HEK293 (cell line): Measurements from ENCODE around the gene SIK3.

Source experiments
- CTCF ChIA-PET: fragments of 350-600 bp; formaldehyde crosslinking; extraction: SDS; loops from one replicate; lab custom pipeline; 2021; ENCODE audit warnings: antibody characterized with exemption; lab: Yijun Ruan, JAX
- POLR2A ChIA-PET: fragments of 300-600 bp; formaldehyde crosslinking; extraction: SDS; loops from one replicate; lab custom pipeline; 2020; ENCODE audit warnings: antibody characterized with exemption, inconsistent platforms; lab: Yijun Ruan, JAX
- H3K27ac ChIP-seq: fragments of 200-500 bp; sonication (Bioruptor generic); 2 replicates; pipeline ENCODE4 v1.5.1; 2014; ENCODE audit warnings: low read depth, low read length, control low read depth, inconsistent platforms; ENCODE audit errors: extremely low read depth
- H3K36me3 ChIP-seq, 2 experiments: fragments of 200-500 bp in 1 of 2; sonication (Bioruptor generic) in 1 of 2; 1 replicate in 1 of 2; 2 replicates in 1 of 2; pipeline ENCODE4 v1.5.1; 2014 to 2017; ENCODE audit warnings: inconsistent platforms in 2 of 2, low read length in 2 of 2; ENCODE audit not compliant: control insufficient read depth in 2 of 2, insufficient read depth in 1 of 2
- H3K4me1 ChIP-seq: fragments of 200-500 bp; sonication (Bioruptor generic); 2 replicates; pipeline ENCODE4 v1.5.1; 2014; ENCODE audit warnings: mild to moderate bottlenecking, low read length, inconsistent platforms; ENCODE audit not compliant: control insufficient read depth, insufficient read depth
- H3K4me3 ChIP-seq: 2 replicates; pipeline ENCODE4 v1.5.1; 2011; ENCODE audit warnings: low read depth, mild to moderate bottlenecking, control low read depth, low read length, moderate library complexity
- H3K9me3 ChIP-seq: fragments of 200-500 bp; sonication (Bioruptor generic); 2 replicates; pipeline ENCODE4 v1.5.1; 2014; ENCODE audit warnings: low read depth, low read length, inconsistent platforms; ENCODE audit not compliant: control insufficient read depth, insufficient read depth
- FEZF1 ChIP-seq: fragments of 450-650 bp; formaldehyde crosslinking; IDR thresholded peaks from 2 replicates; pipeline ENCODE4 v1.5.1; 2016; ENCODE audit warnings: missing biosample characterization, missing genetic modification characterization
- GFI1B ChIP-seq: fragments of 450-650 bp; formaldehyde crosslinking; IDR thresholded peaks from 2 replicates; pipeline ENCODE4 v1.5.1; 2016; ENCODE audit warnings: missing biosample characterization, missing genetic modification characterization
- KLF16 ChIP-seq: fragments of 450-650 bp; formaldehyde crosslinking; IDR thresholded peaks from 2 replicates; pipeline ENCODE4 v1.5.1; 2017; ENCODE audit warnings: missing biosample characterization, missing genetic modification characterization
- MYNN ChIP-seq: fragments of 450-650 bp; formaldehyde crosslinking; IDR thresholded peaks from 2 replicates; pipeline ENCODE4 v1.5.1; 2016; ENCODE audit warnings: missing biosample characterization, missing genetic modification characterization, borderline replicate concordance
- RBAK ChIP-seq: fragments of 450-650 bp; formaldehyde crosslinking; IDR thresholded peaks from 2 replicates; pipeline ENCODE4 v1.5.1; 2016; ENCODE audit warnings: missing biosample characterization, missing genetic modification characterization
- REST ChIP-seq: fragments of 450-650 bp; formaldehyde crosslinking; IDR thresholded peaks from 2 replicates; pipeline ENCODE4 v1.5.1; 2016; ENCODE audit warnings: missing biosample characterization, missing genetic modification characterization
- SP7 ChIP-seq: fragments of 450-650 bp; formaldehyde crosslinking; IDR thresholded peaks from 2 replicates; pipeline ENCODE4 v1.5.1; 2016; ENCODE audit warnings: missing biosample characterization, missing genetic modification characterization
- ZIC2 ChIP-seq: fragments of 450-650 bp; formaldehyde crosslinking; IDR thresholded peaks from 2 replicates; pipeline ENCODE4 v1.5.1; 2016; ENCODE audit warnings: missing biosample characterization, missing genetic modification characterization
- ZNF133 ChIP-seq: fragments of 450-650 bp; formaldehyde crosslinking; IDR thresholded peaks from 2 replicates; pipeline ENCODE4 v1.5.1; 2016; ENCODE audit warnings: missing biosample characterization, missing genetic modification characterization
- ZNF140 ChIP-seq: fragments of 450-650 bp; formaldehyde crosslinking; IDR thresholded peaks from 2 replicates; pipeline ENCODE4 v1.5.1; 2016; ENCODE audit warnings: missing biosample characterization, missing genetic modification characterization
- ZNF174 ChIP-seq: fragments of 450-650 bp; formaldehyde crosslinking; IDR thresholded peaks from 2 replicates; pipeline ENCODE4 v1.5.0; 2017; ENCODE audit warnings: missing biosample characterization, mild to moderate bottlenecking, missing genetic modification characterization
- ZNF529 ChIP-seq: fragments of 450-650 bp; formaldehyde crosslinking; IDR thresholded peaks from 2 replicates; pipeline ENCODE4 v1.5.1; 2017; ENCODE audit warnings: missing genetic modification characterization, missing biosample characterization; ENCODE audit not compliant: insufficient replicate concordance
- ZNF530 ChIP-seq: fragments of 450-650 bp; formaldehyde crosslinking; IDR thresholded peaks from 2 replicates; pipeline ENCODE4 v1.5.1; 2016; ENCODE audit warnings: low read depth, missing biosample characterization, missing genetic modification characterization
- ZNF549 ChIP-seq: fragments of 450-650 bp; IDR thresholded peaks from 2 replicates; pipeline ENCODE4 v1.5.1; 2018; ENCODE audit warnings: missing biosample characterization, missing genetic modification characterization, mild to moderate bottlenecking, inconsistent platforms, moderate library complexity
- ZNF768 ChIP-seq: fragments of 450-650 bp; formaldehyde crosslinking; IDR thresholded peaks from 2 replicates; pipeline ENCODE4 v1.5.1; 2018; ENCODE audit warnings: missing biosample characterization, mild to moderate bottlenecking, missing genetic modification characterization
- ZNF837 ChIP-seq: fragments of 450-650 bp; formaldehyde crosslinking; IDR thresholded peaks from 2 replicates; pipeline ENCODE4 v1.5.1; 2016; ENCODE audit warnings: missing biosample characterization, missing genetic modification characterization
- TF ChIP-seq, protein P1 (sequence below): fragments of 450-650 bp; formaldehyde crosslinking; conservative IDR thresholded peaks from 2 replicates; pipeline ENCODE4 v1.5.1; 2016; ENCODE audit warnings: low read depth, missing biosample characterization, missing genetic modification characterization
- TF ChIP-seq, protein P2 (sequence below): fragments of 450-650 bp; formaldehyde crosslinking; IDR thresholded peaks from 2 replicates; pipeline ENCODE4 v1.5.1; 2017; ENCODE audit warnings: missing biosample characterization, missing genetic modification characterization
- TF ChIP-seq, protein P3 (sequence below): fragments of 450-650 bp; formaldehyde crosslinking; IDR thresholded peaks from 2 replicates; pipeline ENCODE4 v1.5.1; 2016; ENCODE audit warnings: missing biosample characterization, missing genetic modification characterization

SIK3 gene

DNA sequence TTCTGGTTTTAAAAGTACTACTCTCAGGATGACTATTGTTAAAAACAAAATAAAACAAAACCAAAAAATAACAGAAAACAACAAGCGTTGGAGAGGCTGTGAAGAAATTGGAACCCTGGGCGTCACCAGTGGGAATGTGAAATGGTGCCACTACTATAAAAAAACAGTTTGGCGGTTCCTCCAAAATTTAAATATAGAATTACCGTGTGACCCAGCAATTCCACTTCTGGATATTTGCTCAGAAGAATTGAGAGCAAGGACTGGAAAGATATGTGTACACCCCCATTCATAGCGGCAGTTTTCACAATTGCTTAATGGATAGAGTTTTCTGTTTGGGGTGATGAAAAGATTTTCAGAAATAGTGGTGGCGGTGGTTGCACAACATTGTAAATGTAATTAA, 283.7 kb downstream of the SIK3 start:
- ChIA-PET CTCF (interaction anchor here (2.4 kb wide), 1 partner anchor 21 kb away, joined by 19 read pairs; no protein-coding TSS in a partner anchor), POLR2A (no interaction called here)
- Histone ChIP-seq H3K9me3 (no peaks in the 10 kb centered on the region), H3K4me1 (no peaks in the 10 kb centered on the region), H3K4me3 (no peak overlapping the region), H3K27ac (no peak overlapping the region), H3K36me3 (no peaks in the 10 kb centered on the region)
- TF ChIP-seq KLF16 (no peak), ZNF549 (tag by site-specific recombination) (no peak)

- ChIA-PET POLR2A (interaction anchor here (0.6 kb wide), 1 partner anchor 104 kb away, joined by 3 read pairs; no protein-coding TSS in a partner anchor), CTCF (interaction anchor here (1.7 to 2.4 kb wide), 3 partner anchors 20 to 23 kb away, joined by 4 to 19 read pairs (median 15); no protein-coding TSS in a partner anchor)
- no peak overlapping the region for H3K27ac ChIP-seq
- no peaks in the 10 kb centered on the region for H3K9me3 ChIP-seq
- no peaks in the 10 kb centered on the region for H3K36me3 ChIP-seq
- TF ChIP-seq ZNF140 (no peak), ZNF133 (no peak), RBAK (tag by site-specific recombination) (no peak), ZNF837 (tag by site-specific recombination) (no peak), ZIC2 (tag by site-specific recombination) (peak; percentile 55), FEZF1 (tag by site-specific recombination) (no peak)
- TF ChIP-seq, protein P1, sequence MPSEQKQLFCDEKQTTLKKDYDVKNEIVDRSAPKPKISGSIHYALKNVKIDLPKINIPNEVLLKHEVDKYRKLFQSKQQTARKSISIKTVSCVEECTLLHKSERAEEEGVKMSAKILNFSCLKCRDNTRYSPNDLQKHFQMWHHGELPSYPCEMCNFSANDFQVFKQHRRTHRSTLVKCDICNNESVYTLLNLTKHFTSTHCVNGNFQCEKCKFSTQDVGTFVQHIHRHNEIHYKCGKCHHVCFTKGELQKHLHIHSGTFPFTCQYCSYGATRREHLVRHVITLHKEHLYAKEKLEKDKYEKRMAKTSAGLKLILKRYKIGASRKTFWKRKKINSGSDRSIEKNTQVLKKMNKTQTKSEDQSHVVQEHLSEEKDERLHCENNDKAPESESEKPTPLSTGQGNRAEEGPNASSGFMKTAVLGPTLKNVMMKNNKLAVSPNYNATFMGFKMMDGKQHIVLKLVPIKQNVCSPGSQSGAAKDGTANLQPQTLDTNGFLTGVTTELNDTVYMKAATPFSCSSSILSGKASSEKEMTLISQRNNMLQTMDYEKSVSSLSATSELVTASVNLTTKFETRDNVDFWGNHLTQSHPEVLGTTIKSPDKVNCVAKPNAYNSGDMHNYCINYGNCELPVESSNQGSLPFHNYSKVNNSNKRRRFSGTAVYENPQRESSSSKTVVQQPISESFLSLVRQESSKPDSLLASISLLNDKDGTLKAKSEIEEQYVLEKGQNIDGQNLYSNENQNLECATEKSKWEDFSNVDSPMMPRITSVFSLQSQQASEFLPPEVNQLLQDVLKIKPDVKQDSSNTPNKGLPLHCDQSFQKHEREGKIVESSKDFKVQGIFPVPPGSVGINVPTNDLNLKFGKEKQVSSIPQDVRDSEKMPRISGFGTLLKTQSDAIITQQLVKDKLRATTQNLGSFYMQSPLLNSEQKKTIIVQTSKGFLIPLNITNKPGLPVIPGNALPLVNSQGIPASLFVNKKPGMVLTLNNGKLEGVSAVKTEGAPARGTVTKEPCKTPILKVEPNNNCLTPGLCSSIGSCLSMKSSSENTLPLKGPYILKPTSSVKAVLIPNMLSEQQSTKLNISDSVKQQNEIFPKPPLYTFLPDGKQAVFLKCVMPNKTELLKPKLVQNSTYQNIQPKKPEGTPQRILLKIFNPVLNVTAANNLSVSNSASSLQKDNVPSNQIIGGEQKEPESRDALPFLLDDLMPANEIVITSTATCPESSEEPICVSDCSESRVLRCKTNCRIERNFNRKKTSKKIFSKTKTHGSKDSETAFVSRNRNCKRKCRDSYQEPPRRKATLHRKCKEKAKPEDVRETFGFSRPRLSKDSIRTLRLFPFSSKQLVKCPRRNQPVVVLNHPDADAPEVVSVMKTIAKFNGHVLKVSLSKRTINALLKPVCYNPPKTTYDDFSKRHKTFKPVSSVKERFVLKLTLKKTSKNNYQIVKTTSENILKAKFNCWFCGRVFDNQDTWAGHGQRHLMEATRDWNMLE (tag by site-specific recombination), result no peak
- no peak overlapping the region for H3K4me3 ChIP-seq
- H3K4me1 ChIP-seq, result no peaks in the 10 kb centered on the region
These were observed 284.3 kb downstream of the SIK3 start for GRCh38 chr11:116813781-116814471.

DNA sequence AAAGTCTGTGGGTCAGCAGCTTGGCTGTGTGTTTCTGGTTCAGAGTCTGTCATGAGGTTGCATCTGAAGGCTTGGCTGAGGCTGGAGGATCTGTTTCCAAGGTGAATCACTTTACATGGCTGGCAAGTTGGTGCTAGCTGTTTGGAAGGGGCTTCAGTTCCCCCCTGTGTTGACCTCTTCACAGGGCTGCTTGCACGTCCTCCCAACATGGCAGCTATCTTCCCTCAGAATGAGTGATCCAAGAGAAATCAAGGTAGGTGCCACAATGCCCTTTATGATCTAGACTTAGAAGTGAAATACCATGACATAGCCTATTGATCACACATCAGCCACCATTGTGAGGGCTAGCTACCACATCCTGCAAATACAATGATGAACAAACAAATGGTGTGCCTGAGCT, 285.1 kb downstream of the SIK3 start:
- ChIA-PET POLR2A (no interaction called here), CTCF (interaction anchor here (0.6 to 2.4 kb wide), 5 partner anchors 19 to 1230 kb away, joined by 3 to 19 read pairs (median 4); no protein-coding TSS in a partner anchor)
- H3K4me1 ChIP-seq, result no peaks in the 10 kb centered on the region
- no peak overlapping the region for H3K4me3 ChIP-seq
- H3K9me3 ChIP-seq, result no peaks in the 10 kb centered on the region
- H3K27ac ChIP-seq, result no peak overlapping the region
- H3K36me3 ChIP-seq, result no peaks in the 10 kb centered on the region
- TF ChIP-seq SP7 (tag by site-specific recombination), result no peak
- TF ChIP-seq GFI1B (tag by site-specific recombination), result no peak
- no peak for TF ChIP-seq REST
- no peak for TF ChIP-seq MYNN (tag by site-specific recombination)
- TF ChIP-seq, protein P2, sequence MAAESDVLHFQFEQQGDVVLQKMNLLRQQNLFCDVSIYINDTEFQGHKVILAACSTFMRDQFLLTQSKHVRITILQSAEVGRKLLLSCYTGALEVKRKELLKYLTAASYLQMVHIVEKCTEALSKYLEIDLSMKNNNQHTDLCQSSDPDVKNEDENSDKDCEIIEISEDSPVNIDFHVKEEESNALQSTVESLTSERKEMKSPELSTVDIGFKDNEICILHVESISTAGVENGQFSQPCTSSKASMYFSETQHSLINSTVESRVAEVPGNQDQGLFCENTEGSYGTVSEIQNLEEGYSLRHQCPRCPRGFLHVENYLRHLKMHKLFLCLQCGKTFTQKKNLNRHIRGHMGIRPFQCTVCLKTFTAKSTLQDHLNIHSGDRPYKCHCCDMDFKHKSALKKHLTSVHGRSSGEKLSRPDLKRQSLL (tag by site-specific recombination), result no peak
- TF ChIP-seq ZNF174, result no peak
- no peak for TF ChIP-seq ZNF530 (tag by site-specific recombination)
- TF ChIP-seq ZNF529, result no peak
- TF ChIP-seq, protein P3, sequence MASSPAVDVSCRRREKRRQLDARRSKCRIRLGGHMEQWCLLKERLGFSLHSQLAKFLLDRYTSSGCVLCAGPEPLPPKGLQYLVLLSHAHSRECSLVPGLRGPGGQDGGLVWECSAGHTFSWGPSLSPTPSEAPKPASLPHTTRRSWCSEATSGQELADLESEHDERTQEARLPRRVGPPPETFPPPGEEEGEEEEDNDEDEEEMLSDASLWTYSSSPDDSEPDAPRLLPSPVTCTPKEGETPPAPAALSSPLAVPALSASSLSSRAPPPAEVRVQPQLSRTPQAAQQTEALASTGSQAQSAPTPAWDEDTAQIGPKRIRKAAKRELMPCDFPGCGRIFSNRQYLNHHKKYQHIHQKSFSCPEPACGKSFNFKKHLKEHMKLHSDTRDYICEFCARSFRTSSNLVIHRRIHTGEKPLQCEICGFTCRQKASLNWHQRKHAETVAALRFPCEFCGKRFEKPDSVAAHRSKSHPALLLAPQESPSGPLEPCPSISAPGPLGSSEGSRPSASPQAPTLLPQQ (tag by site-specific recombination), result no peak
- no peak for TF ChIP-seq ZNF768 (tag by site-specific recombination)
